ENCODE results near the gene C19orf85.
"Not testable (repeated sequence)": the region's sequence is repeated elsewhere in the genome, so short reads cannot be mapped to it uniquely, and the experiment has no call there.

The C19orf85 gene

GRCh38 chr19:55424518-55424917 is 40.0 kb downstream of the C19orf85 start:
- Histone ChIP-seq H4K20me1 (ENCODE audit: insufficient read depth) (no peaks in the 10 kb centered on the region), H3K4me2 (no peak overlapping the region), H3K27ac (no peak overlapping the region), H3K79me2 (ENCODE audit: insufficient read depth, low read depth) (no peaks in the 10 kb centered on the region), H3K4me1 (ENCODE audit: low read depth, poor library complexity, severe bottlenecking) (no peaks in the 10 kb centered on the region), H3K36me3 (ENCODE audit: insufficient read depth) (no peaks in the 10 kb centered on the region), H2AFZ (ENCODE audit: low read depth) (no peak overlapping the region), H3K9ac (no peak overlapping the region), H3K27me3 (ENCODE audit: insufficient read depth, low read depth) (peaks cover 93% of the 10 kb centered on the region), H3K4me3 (IDR thresholded peaks at IDR 0.05; ENCODE audit: insufficient read depth, low read depth, low read length) (no peak overlapping the region)
- no peak for TF ChIP-seq CTCF (conservative IDR thresholded peaks at IDR 0.05; ENCODE audit: low read depth, low read length)

- Histone ChIP-seq H3K79me2 (ENCODE audit: insufficient read depth, low read depth) (no peaks in the 10 kb centered on the region), H3K9ac (no peak overlapping the region), H3K4me3 (IDR thresholded peaks at IDR 0.05; ENCODE audit: insufficient read depth, low read depth, low read length) (no peak overlapping the region), H3K27ac (no peak overlapping the region), H2AFZ (ENCODE audit: low read depth) (no peak overlapping the region), H3K4me1 (ENCODE audit: low read depth, poor library complexity, severe bottlenecking) (no peaks in the 10 kb centered on the region), H4K20me1 (ENCODE audit: insufficient read depth) (no peaks in the 10 kb centered on the region), H3K4me2 (no peak overlapping the region), H3K36me3 (ENCODE audit: insufficient read depth) (no peaks in the 10 kb centered on the region), H3K27me3 (ENCODE audit: insufficient read depth, low read depth) (peaks cover 93% of the 10 kb centered on the region)
- TF ChIP-seq CTCF (conservative IDR thresholded peaks at IDR 0.05; ENCODE audit: low read depth, low read length) = no peak
Observed at GRCh38 chr19:55423225-55424005, 41.1 kb downstream of the C19orf85 start.

GRCh38 chr19:55421281-55421680 is 43.3 kb downstream of the C19orf85 start:
- H4K20me1 ChIP-seq (ENCODE audit: insufficient read depth); H3K4me3 ChIP-seq (IDR thresholded peaks at IDR 0.05; ENCODE audit: insufficient read depth, low read depth, low read length); H3K79me2 ChIP-seq (ENCODE audit: insufficient read depth, low read depth); H3K36me3 ChIP-seq (ENCODE audit: insufficient read depth); H3K4me1 ChIP-seq (ENCODE audit: low read depth, poor library complexity, severe bottlenecking); H3K27ac ChIP-seq; H3K4me2 ChIP-seq; H2AFZ ChIP-seq (ENCODE audit: low read depth); H3K9ac ChIP-seq: not testable (repeated sequence)
- H3K27me3 ChIP-seq (ENCODE audit: insufficient read depth, low read depth) = peaks cover 75% of the 10 kb centered on the region

GRCh38 chr19:55419624-55420236 is 44.8 kb downstream of the C19orf85 start:
- Histone ChIP-seq H2AFZ (ENCODE audit: low read depth) (no peak overlapping the region), H4K20me1 (ENCODE audit: insufficient read depth) (no peaks in the 10 kb centered on the region), H3K27me3 (ENCODE audit: insufficient read depth, low read depth) (peaks cover 72% of the 10 kb centered on the region), H3K9ac (no peak overlapping the region), H3K27ac (no peak overlapping the region), H3K79me2 (ENCODE audit: insufficient read depth, low read depth) (no peaks in the 10 kb centered on the region), H3K4me2 (no peak overlapping the region), H3K36me3 (ENCODE audit: insufficient read depth) (no peaks in the 10 kb centered on the region), H3K4me3 (IDR thresholded peaks at IDR 0.05; ENCODE audit: insufficient read depth, low read depth, low read length) (no peak overlapping the region), H3K4me1 (ENCODE audit: low read depth, poor library complexity, severe bottlenecking) (no peaks in the 10 kb centered on the region)
- TF ChIP-seq CTCF (conservative IDR thresholded peaks at IDR 0.05; ENCODE audit: low read depth, low read length) = no peak

GRCh38 chr19:55419103-55419502 is 45.4 kb downstream of the C19orf85 start:
- no peak overlapping the region for H3K27ac ChIP-seq
- TF ChIP-seq CTCF (conservative IDR thresholded peaks at IDR 0.05; ENCODE audit: low read depth, low read length) = no peak
- no peak overlapping the region for H3K4me3 ChIP-seq (IDR thresholded peaks at IDR 0.05; ENCODE audit: insufficient read depth, low read depth, low read length)
- no peak overlapping the region for H3K9ac ChIP-seq
- no peaks in the 10 kb centered on the region for H4K20me1 ChIP-seq (ENCODE audit: insufficient read depth)
- H3K4me2 ChIP-seq = no peak overlapping the region
- peaks cover 72% of the 10 kb centered on the region for H3K27me3 ChIP-seq (ENCODE audit: insufficient read depth, low read depth)
- H3K79me2 ChIP-seq (ENCODE audit: insufficient read depth, low read depth) = no peaks in the 10 kb centered on the region
- no peaks in the 10 kb centered on the region for H3K36me3 ChIP-seq (ENCODE audit: insufficient read depth)
- H3K4me1 ChIP-seq (ENCODE audit: low read depth, poor library complexity, severe bottlenecking) = no peaks in the 10 kb centered on the region
- H2AFZ ChIP-seq (ENCODE audit: low read depth) = no peak overlapping the region
